Measurements from ENCODE around the gene RALGPS2.
"Not testable (repeated sequence)": the region's sequence is repeated elsewhere in the genome, so short reads cannot be mapped to it uniquely, and the experiment has no call there.

The RALGPS2 gene

GRCh38 chr1:178946855-178947676 is 222.0 kb downstream of the RALGPS2 start:
- no peak for TF ChIP-seq CTCF (IDR thresholded peaks at IDR 0.05; ENCODE audit: borderline replicate concordance, control extremely low read depth, extremely low read depth, insufficient read depth, missing control alignments)
- no peak for DNase-seq (ENCODE audit: low spot score)
- in situ Hi-C loops (cut with MboI; ENCODE audit: low sequenced_read_pairs, unreplicated experiment) = no loop called here

GRCh38 chr1:178947677-178947981 is 222.6 kb downstream of the RALGPS2 start:
- in situ Hi-C loops (cut with MboI; ENCODE audit: low sequenced_read_pairs, unreplicated experiment) = no loop called here
- TF ChIP-seq CTCF (IDR thresholded peaks at IDR 0.05; ENCODE audit: borderline replicate concordance, control extremely low read depth, extremely low read depth, insufficient read depth, missing control alignments) = no peak
- no peak for DNase-seq (ENCODE audit: low spot score)

- no peak for TF ChIP-seq CTCF (IDR thresholded peaks at IDR 0.05; ENCODE audit: borderline replicate concordance, control extremely low read depth, extremely low read depth, insufficient read depth, missing control alignments)
- in situ Hi-C loops (cut with MboI; ENCODE audit: low sequenced_read_pairs, unreplicated experiment) = no loop called here
- DNase-seq (ENCODE audit: low spot score) = no peak
These were observed 223.6 kb downstream of the RALGPS2 start for GRCh38 chr1:178948676-178949075.

- DNase-seq (ENCODE audit: low spot score); in situ Hi-C loops (cut with MboI; ENCODE audit: low sequenced_read_pairs, unreplicated experiment): not testable (repeated sequence)
These were observed 224.8 kb downstream of the RALGPS2 start for GRCh38 chr1:178949866-178950265.

- in situ Hi-C loops (cut with MboI; ENCODE audit: low sequenced_read_pairs, unreplicated experiment) = no loop called here
- TF ChIP-seq CTCF (IDR thresholded peaks at IDR 0.05; ENCODE audit: borderline replicate concordance, control extremely low read depth, extremely low read depth, insufficient read depth, missing control alignments) = no peak
These were observed 226.6 kb downstream of the RALGPS2 start for GRCh38 chr1:178951600-178951999.

GRCh38 chr1:178953034-178953433 is 228.0 kb downstream of the RALGPS2 start:
- no peak for DNase-seq (ENCODE audit: low spot score)
- in situ Hi-C loops (cut with MboI; ENCODE audit: low sequenced_read_pairs, unreplicated experiment) = no loop called here
- TF ChIP-seq CTCF (IDR thresholded peaks at IDR 0.05; ENCODE audit: borderline replicate concordance, control extremely low read depth, extremely low read depth, insufficient read depth, missing control alignments) = no peak

More at GRCh38 chr1:178951600-178951999, 226.6 kb downstream of the RALGPS2 start:
- DNase-seq (ENCODE audit: low spot score) = no peak

GRCh38 chr1:178953538-178954324 is 228.7 kb downstream of the RALGPS2 start:
- in situ Hi-C loops (cut with MboI; ENCODE audit: low sequenced_read_pairs, unreplicated experiment) = no loop called here
- DNase-seq (ENCODE audit: low spot score) = no peak
- no peak for TF ChIP-seq CTCF (IDR thresholded peaks at IDR 0.05; ENCODE audit: borderline replicate concordance, control extremely low read depth, extremely low read depth, insufficient read depth, missing control alignments)
